Neutrophil (primary cell): Measurements from ENCODE around the gene SLC25A22.

Experiments used
- H3K27ac ChIP-seq: fragments of 200-600 bp; sonication (generic); 2 replicates; pipeline ENCODE4 v1.5.1; 2016; ENCODE audit warnings: mild to moderate bottlenecking, moderate library complexity
- H3K27me3 ChIP-seq: fragments of 200-600 bp; sonication (generic); 2 replicates; pipeline ENCODE4 v1.6.0; 2016; ENCODE audit warnings: mild to moderate bottlenecking
- H3K36me3 ChIP-seq: fragments of 200-600 bp; sonication (generic); 2 replicates; pipeline ENCODE4 v1.5.1; 2017
- H3K4me1 ChIP-seq, 2 experiments: fragments of 200-600 bp in 1 of 2; sonication (generic) in 1 of 2; 1 replicate in 1 of 2; 2 replicates in 1 of 2; pipeline versions ENCODE4 v1.5.1 to v1.6.1; 2013 to 2016; ENCODE audit warnings: low read depth in 1 of 2, low read length in 1 of 2, mild to moderate bottlenecking in 1 of 2, moderate library complexity in 1 of 2; ENCODE audit not compliant: control insufficient read depth in 1 of 2, insufficient read depth in 1 of 2
- H3K4me3 ChIP-seq, 2 experiments: fragments of 200-600 bp in 1 of 2; sonication (generic) in 1 of 2; 1 replicate in 1 of 2; 2 replicates in 1 of 2; pipeline ENCODE4 v1.5.1; 2013 to 2016; ENCODE audit warnings: low read depth in 1 of 2, low read length in 1 of 2, mild to moderate bottlenecking in 1 of 2, moderate library complexity in 1 of 2
- H3K9me3 ChIP-seq: fragments of 200-600 bp; sonication (generic); 2 replicates; pipeline ENCODE4 v1.5.1; 2016
- TF ChIP-seq, protein P1 (sequence below): fragments of 200-600 bp; sonication (generic); IDR thresholded peaks from 2 replicates; pipeline ENCODE4 v1.5.1; 2016; ENCODE audit warnings: antibody characterized with exemption

SLC25A22 gene

DNA sequence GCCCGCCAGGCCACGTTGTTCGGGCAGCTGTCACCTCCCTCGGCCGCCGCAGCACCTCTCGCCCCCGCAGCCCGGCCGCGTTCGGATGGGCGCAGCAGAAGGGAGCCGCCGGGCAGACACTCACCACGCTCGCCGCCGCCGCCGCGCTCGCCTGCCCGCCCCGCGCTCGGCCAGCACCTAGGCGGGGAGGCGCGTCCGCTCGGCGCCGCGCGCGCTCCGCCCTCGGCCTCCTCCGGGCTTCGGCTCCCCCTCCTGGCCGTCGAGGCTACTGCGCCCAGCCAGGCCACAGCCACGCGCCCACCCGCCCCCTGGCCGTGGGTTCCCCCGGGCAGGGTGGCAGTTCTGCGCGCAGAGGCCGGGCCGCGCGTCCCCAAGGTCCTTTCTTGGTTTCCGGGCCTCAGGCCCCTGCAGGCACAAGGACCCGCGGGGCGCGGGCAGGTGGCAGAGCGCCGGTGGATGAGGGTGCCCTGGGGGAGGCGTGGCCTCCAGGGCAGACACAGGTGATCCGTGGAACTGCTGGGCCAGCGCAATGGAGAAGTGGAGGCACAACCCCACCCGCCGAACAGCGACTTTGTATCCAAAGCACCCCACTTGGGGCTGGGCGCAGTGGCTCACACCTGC, at the start of gene SLC25A22:
Gene SLC25A22, minus strand, starts transcription at position 189 of the 621 bp plus-strand sequence. CDS start 3,275 bp downstream, outside the sequence.
- Histone ChIP-seq H3K9me3 (no peaks in the 10 kb centered on the region), H3K4me1 (peaks cover 26 to 35% of the 10 kb centered on the region in 2 experiments), H3K36me3 (no peaks in the 10 kb centered on the region), H3K27ac (peak within 1 kb of the TSS; percentile 82), H3K27me3 (no peaks in the 10 kb centered on the region), H3K4me3 (peak within 1 kb of the TSS; percentile 61 to 90)
- TF ChIP-seq, protein P1, sequence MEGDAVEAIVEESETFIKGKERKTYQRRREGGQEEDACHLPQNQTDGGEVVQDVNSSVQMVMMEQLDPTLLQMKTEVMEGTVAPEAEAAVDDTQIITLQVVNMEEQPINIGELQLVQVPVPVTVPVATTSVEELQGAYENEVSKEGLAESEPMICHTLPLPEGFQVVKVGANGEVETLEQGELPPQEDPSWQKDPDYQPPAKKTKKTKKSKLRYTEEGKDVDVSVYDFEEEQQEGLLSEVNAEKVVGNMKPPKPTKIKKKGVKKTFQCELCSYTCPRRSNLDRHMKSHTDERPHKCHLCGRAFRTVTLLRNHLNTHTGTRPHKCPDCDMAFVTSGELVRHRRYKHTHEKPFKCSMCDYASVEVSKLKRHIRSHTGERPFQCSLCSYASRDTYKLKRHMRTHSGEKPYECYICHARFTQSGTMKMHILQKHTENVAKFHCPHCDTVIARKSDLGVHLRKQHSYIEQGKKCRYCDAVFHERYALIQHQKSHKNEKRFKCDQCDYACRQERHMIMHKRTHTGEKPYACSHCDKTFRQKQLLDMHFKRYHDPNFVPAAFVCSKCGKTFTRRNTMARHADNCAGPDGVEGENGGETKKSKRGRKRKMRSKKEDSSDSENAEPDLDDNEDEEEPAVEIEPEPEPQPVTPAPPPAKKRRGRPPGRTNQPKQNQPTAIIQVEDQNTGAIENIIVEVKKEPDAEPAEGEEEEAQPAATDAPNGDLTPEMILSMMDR = peak; percentile 99

DNA sequence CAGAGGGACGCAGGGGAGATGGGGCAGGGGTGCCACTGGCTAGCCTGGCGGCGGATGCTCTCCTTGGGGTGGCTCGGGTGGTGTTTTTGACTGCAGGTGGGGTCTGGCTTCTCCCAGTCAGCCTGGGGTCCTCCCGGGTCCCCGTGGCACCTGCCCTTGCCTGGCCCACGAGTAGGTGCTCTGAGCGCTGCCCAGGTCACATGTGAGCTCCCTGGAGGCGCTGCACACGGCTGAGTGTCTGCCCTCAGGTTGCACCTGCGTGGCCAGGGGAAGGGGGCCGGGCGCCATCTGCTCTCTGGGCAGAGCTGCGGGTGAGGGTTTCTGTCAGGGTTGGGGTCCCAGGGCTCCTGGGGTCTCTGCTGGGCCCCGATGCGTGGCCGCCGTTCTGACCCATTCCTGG, 49.8 kb upstream of the SLC25A22 start:
- Histone ChIP-seq H3K4me3 (peak overlapping the region in 1 of 2 experiments; percentile 66), H3K36me3 (no peaks in the 10 kb centered on the region), H3K4me1 (peaks cover 24 to 34% of the 10 kb centered on the region in 2 experiments), H3K9me3 (no peaks in the 10 kb centered on the region), H3K27me3 (peaks cover 91% of the 10 kb centered on the region), H3K27ac (no peak overlapping the region)
- TF ChIP-seq, protein P1 = no peak

DNA sequence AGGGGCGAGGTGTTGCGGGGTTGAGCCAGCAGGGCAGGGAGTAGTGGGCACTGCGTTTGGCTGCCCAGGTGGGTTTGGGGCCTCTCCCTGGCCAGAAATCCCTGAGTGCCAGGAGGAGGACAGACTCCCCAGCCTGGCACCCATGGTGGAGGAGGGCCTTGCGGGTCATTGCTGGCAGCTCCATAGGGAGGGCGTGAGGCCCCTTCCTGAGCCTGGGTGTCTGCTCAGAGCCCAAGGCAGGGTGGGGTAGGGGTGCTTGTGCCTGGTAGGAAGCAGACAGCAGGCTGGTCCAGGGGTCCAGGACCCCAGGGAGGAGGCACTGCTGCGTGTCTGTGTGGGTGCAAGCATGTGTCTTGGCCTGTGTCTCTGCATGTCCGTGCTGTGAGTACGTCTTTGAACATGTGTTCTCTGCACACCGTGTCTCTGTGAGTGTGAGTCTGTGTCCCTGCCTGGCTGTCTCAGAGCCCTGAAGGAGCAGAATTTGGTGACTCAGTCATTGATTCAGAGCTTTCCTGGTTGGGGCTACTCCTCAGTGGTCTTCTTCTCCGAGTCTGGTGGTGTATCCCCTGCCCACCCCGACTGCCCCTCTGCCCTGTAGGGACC, 48.5 kb upstream of the SLC25A22 start:
- Histone ChIP-seq H3K9me3 (no peaks in the 10 kb centered on the region), H3K4me3 (no peak overlapping the region), H3K27me3 (peaks cover 89% of the 10 kb centered on the region), H3K4me1 (peaks cover 29 to 44% of the 10 kb centered on the region in 2 experiments), H3K27ac (no peak overlapping the region), H3K36me3 (no peaks in the 10 kb centered on the region)
- TF ChIP-seq, protein P1 = no peak

DNA sequence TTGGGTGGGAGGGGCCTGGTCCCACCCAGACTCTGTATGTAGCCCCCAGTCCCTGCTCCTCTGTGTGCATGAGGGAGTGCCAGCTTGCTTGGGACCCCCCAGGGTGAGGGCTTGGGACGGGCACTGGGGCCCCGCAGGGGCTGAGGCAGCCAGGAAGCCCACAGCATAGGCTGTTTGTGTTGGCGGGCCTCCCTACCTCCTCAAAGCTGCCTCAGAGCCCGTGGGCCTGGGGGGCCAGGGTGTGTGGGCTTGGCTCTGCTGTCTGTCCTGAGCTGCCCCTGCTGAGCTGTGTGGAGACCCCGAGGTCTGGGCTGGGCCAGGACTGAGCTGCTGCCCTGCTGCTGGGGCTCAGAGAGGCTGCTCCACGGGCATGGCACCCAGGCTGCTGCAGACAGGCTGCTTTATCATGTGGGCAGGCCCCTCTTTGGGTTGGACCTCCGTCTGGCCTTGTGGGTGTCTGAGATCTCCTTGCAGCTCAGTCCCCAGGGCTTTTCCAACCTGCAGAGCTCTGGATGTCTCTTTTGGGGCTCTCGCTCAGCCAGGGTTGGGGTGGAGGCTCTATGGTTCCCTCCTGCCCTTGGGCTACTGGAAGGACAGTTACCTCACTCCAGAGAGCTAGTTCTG, 47.9 kb upstream of the SLC25A22 start:
- TF ChIP-seq, protein P1 = no peak
- no peaks in the 10 kb centered on the region for H3K9me3 ChIP-seq
- H3K36me3 ChIP-seq = no peaks in the 10 kb centered on the region
- peaks cover 83% of the 10 kb centered on the region for H3K27me3 ChIP-seq
- H3K27ac ChIP-seq = no peak overlapping the region
- H3K4me3 ChIP-seq = no peak overlapping the region
- peaks cover 35 to 51% of the 10 kb centered on the region in 2 experiments for H3K4me1 ChIP-seq

DNA sequence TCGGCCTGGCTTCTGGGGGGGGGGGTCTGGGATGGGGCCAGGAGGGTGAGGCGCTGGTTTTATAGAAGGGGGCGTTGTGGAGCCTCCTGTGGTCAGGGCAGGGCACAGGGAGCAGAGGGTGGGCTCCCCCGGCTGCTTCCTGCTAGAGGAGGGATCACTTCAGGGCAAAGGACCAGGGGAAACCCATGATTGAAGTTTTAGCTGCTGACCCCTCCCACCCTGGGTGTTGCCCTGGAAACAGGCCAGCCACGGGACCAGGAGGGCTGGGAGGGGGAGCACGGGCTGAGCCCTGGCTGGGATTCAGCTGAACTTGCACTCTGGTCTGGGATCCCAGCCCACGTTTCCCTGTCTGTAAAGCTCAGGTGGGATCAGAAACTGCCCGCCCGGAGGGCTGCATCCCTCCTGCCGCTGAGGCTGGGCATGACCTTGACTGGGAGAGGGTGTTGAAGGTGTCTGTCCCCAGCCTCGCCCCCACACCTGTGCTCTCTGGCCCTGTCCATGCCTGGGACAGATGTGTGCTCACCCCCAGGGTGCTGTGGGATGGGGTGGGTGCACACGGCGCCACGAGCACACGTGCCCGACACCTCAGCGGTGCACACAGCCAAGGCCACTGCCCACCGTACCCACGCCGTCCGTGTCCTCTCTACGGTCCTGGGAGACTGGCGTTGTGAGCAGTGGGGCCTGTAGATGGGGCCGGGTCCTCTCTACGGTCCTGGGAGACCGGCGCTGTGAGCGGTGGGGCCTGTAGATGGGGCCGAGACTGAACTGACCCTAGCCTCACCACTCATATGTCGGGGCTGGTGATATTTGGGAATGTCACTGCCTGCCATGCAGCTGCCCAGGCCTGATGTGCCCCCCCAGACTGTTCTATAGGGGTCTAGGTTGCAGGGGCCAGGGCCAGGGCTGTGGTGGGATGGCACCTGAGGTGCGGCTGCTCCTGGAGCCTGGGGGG, 46.9 kb upstream of the SLC25A22 start:
- no peak overlapping the region for H3K4me3 ChIP-seq
- peaks cover 73% of the 10 kb centered on the region for H3K27me3 ChIP-seq
- no peaks in the 10 kb centered on the region for H3K9me3 ChIP-seq
- peaks cover 42 to 57% of the 10 kb centered on the region in 2 experiments for H3K4me1 ChIP-seq
- peaks cover 7% of the 10 kb centered on the region for H3K36me3 ChIP-seq
- TF ChIP-seq, protein P1 = no peak
- no peak overlapping the region for H3K27ac ChIP-seq
